ENCODE measurements around the gene AMOTL2.

Gene AMOTL2

GRCh38 chr3:134378384-134378783 lies 4.1 kb upstream of the AMOTL2 start:
- DNase-seq, result no peak

- DNase-seq, result no peak
Observed at GRCh38 chr3:134377896-134378295, 3.6 kb upstream of the AMOTL2 start.

GRCh38 chr3:134376786-134377426 lies 2.7 kb upstream of the AMOTL2 start:
- DNase-seq, result no peak

DNA sequence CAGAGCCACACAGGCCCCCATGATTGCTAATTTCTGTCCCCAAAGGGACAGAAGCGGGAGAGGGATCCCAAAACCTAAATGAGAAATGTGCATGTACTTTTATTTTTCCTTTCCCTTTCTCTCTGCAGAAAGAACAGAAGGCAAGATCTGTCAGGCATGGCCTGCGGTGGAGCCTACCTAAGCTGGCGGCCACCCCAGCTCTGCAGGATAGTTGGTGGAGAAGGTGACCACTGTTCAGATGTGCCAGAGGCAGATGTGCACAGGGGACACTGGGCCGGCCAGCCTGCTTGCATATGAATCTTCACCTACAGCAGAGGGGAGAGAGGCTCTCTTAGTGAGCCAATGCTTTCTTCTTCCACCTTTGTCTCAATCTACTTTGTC lies 2.1 kb upstream of the AMOTL2 start:
- no peak for DNase-seq

GRCh38 chr3:134375582-134376384 lies 1.5 kb upstream of the AMOTL2 start:
- DNase-seq, result no peak

DNA sequence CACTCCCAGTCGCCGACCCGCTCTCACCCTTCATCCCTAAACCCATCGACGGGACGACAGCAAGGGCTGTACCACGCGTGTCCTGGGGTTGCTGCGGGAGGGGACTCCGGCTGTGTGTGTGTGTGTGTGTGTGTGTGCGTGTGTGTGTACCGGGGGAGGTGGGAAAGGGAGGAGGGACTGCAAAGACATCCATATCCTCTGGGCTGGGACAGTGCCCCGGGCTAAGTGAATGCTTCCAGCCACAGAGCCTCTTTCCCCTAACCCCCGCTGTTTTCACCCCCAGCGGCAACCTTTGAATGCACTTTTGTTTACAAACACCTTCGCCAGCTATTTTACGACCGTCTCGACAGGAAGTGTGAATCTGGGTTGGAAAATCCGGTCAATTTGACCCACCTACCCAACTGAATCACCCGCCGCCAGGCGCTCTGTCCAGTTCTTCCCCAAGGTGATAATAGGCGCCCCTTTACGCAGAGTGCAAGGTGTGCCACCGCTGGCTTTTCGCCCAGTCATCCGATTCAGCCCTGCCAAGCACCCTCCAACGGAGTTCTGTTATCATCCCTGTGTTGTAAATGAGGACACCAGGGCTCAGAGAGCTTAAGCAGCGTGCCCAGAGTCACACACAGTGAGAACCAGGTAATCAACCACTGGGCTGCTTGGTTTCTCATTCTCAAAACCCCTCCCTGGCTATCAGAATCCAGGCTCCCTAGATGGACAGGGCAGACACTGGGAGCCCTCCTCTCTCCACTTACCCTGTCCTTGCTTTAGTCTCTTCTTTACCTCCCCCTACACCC lies 739 bp upstream of the AMOTL2 start:
- no peak for DNase-seq

GRCh38 chr3:134373271-134374104 lies 759 bp downstream of the AMOTL2 start:
- no peak for DNase-seq

- DNase-seq, result no peak
Observed at GRCh38 chr3:134372396-134373270, 1.6 kb downstream of the AMOTL2 start.

DNA sequence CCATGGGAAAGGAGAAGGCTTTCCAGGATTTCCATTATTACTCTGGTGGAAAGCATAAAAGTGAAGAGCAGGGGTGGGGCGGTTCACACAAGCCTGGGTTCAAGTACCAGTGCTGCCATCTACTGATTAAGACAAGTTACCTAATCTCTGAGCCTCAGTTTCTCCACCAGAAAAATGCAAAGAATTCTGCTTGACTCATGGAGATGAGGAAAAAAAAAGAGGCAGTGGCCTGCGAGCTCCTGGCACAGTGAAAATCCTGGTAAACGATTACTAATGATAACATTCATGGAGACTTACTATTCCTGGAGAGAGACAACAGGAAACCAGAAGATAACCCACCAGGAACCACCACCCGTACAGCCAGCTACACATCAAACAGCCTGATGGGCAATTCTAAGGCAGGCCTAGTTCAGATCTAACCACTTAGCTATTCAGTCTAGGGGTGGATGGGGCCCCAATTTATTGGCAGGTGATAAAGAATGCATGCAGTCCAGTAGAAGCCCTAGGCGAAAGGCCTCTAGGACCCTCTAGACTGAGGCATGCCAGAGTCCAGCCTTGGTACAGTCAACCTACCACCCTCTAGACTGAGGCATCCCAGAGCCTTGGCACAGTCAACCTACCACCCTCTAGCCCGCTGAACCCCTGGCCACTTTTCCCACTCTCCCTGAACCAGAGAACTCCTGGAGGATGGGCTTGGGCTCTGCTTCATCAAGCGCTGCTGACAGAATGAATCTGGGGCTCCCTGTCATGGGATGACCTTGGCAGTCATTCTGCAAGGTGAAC lies 2.5 kb downstream of the AMOTL2 start:
- no peak for DNase-seq

- DNase-seq, result no peak
Observed at GRCh38 chr3:134370611-134371531, 3.4 kb downstream of the AMOTL2 start.

GRCh38 chr3:134369861-134370596 lies 4.2 kb downstream of the AMOTL2 start:
- DNase-seq, result no peak

- DNase-seq, result no peak
Observed at GRCh38 chr3:134369231-134369741, 5.0 kb downstream of the AMOTL2 start.

DNA sequence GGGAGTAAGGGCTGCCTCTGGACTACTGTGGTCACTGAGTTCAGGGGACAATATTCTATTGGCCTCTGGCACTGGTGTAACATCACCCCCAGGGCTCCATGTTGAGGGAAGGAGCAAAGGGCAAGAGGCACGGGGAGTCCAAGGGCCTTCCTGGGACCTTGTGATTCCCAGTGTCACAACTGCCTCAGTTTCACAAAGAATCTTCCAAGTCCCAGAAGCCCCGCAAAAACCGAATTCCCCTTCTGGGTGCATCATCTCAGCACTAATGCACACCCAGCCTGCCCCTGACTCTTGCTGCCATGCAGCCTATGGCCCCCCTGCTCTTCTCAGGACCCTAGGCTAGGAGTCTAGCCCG lies 5.5 kb downstream of the AMOTL2 start:
- no peak for DNase-seq

GRCh38 chr3:134367869-134368750 lies 6.1 kb downstream of the AMOTL2 start:
- no peak for DNase-seq

- DNase-seq, result no peak
Observed at GRCh38 chr3:134366928-134367811, 7.1 kb downstream of the AMOTL2 start.

DNA sequence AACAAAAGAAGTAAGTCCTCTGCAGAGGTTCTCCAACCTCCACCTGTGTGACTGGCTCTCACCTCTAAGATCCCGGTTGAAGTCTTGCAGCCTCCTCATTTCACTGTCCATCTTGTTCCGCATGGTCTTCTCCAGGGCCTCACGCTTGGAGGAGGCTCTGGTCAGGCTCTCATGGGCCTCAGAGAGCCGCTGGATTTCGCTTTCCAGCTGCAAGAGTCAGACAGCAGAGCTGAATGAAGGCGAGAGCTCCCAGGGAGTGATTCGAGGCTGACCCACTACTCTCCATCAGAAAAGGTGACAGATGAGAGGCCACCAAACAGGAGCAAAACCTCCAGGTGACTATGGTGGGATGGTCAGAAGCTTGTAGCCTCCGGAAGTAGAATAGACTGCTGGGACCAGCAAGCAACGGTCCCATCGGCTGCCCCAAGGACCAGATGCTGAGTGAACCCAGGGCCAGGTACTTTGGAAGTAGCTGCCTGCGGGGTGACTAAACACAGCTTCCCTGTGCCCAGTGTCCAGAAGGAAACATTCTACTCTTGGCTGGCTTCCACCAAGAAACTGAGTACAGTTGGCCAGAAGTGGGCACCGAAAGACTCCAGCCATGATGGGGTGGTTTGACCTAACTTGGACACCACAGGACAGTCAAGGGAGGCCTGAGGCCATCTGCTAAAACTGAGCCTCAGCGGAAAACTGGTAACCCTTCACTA lies 7.9 kb downstream of the AMOTL2 start:
- DNase-seq, result no peak

Measured in inflammatory macrophage treated with lipopolysaccharide for 4 hours (primary cell).